HepG2 (cell line): ENCODE results near the gene NFATC2. TPM values are rescaled to one million over a fixed set of nuclear protein-coding genes. Genes with fewer than 3 reads are reported as not detected.

Experiments used
- ATAC-seq: fragments of 200-7000 bp; cut with Tn5 transposase; 3 replicates; pipeline ENCODE4 v1.9.1; 2020; ENCODE audit warnings: mild to moderate bottlenecking, moderate library complexity
- BruUV-seq: library from RNA; stranded (reverse); fragments of 400-500 nt; replicated peaks from 2 replicates; lab custom pipeline; 2021; lab: Mats Ljungman, UMichigan
- CTCF ChIA-PET: fragments of 300-600 bp; formaldehyde crosslinking; extraction: SDS; loops from one replicate; lab custom pipeline; 2021; ENCODE audit warnings: low total read pairs, inconsistent platforms, low intra/inter-chr PET ratio; lab: Yijun Ruan, JAX
- POLR2A ChIA-PET: fragments of 350-600 bp; sonication (Branson Sonifier 250); formaldehyde crosslinking; loops from one replicate; lab custom pipeline; 2020; ENCODE audit warnings: antibody characterized with exemption, inconsistent platforms; lab: Yijun Ruan, JAX
- DNase-seq: peaks from one replicate; pipeline ENCODE4 v3.0.0-alpha.2; 2015; ENCODE audit warnings: low spot score
- FAIRE-seq: peaks from 3 replicates; lab custom pipeline; 2011; peaks lifted over from hg19 to GRCh38; lab: Jason Lieb, UNC
- H2AFZ ChIP-seq: one replicate; pipeline ENCODE4 v1.6.1; 2011; ENCODE audit warnings: low read length, inconsistent platforms
- H3K27ac ChIP-seq: fragments of 300-600 bp; 3 replicates; pipeline ENCODE4 v1.8.0; 2011; ENCODE audit warnings: mixed run types, mild to moderate bottlenecking, mixed read lengths, low read length, inconsistent platforms; ENCODE audit not compliant: insufficient read depth; ENCODE audit errors: extremely low read length
- H3K27me3 ChIP-seq, 2 experiments: fragments of 200-600 bp in 1 of 2; 2 replicates in 1 of 2; 3 replicates in 1 of 2; pipeline versions ENCODE4 v1.6.0 to v1.8.0; 2011; ENCODE audit warnings: low read length in 2 of 2, mild to moderate bottlenecking in 2 of 2, moderate library complexity in 2 of 2, inconsistent platforms in 1 of 2; ENCODE audit not compliant: insufficient read depth in 2 of 2, control insufficient read depth in 1 of 2
- H3K36me3 ChIP-seq, 2 experiments: fragments of 200-600 bp in 1 of 2; replicated peaks in 1 of 2; 2 replicates in 1 of 2; 3 replicates in 1 of 2; pipeline versions ENCODE4 v1.5.1 to v1.8.0; 2011; ENCODE audit warnings: low read length in 2 of 2, inconsistent platforms in 1 of 2; ENCODE audit not compliant: insufficient read depth in 2 of 2, control insufficient read depth in 1 of 2
- H3K4me1 ChIP-seq: 2 replicates; pipeline ENCODE4 v1.5.1; 2012; ENCODE audit warnings: low read length, inconsistent platforms; ENCODE audit not compliant: insufficient read depth
- H3K4me2 ChIP-seq: 2 replicates; pipeline ENCODE4 v1.6.0; 2011; ENCODE audit warnings: low read depth, low read length, inconsistent platforms
- H3K4me3 ChIP-seq, 3 experiments: fragments of 200-600 bp in 1 of 3; sonication (generic), shearing (Covaris generic) in 1 of 3; replicated peaks in 1 of 3; 2 replicates each; pipeline ENCODE4 v1.5.1; 2011 to 2016; ENCODE audit warnings: low read length in 3 of 3, inconsistent platforms in 2 of 3, low read depth in 2 of 3, mild to moderate bottlenecking in 2 of 3, control low read depth in 1 of 3, mixed read lengths in 1 of 3; ENCODE audit not compliant: insufficient read depth in 1 of 3
- H3K79me2 ChIP-seq: one replicate; pipeline ENCODE4 v1.6.1; 2011; ENCODE audit warnings: low read length, inconsistent platforms; ENCODE audit not compliant: insufficient read depth
- H3K9ac ChIP-seq: 2 replicates; pipeline ENCODE4 v1.6.0; 2011; ENCODE audit warnings: mild to moderate bottlenecking, low read depth, low read length, inconsistent platforms; ENCODE audit not compliant: insufficient read depth
- H3K9me3 ChIP-seq: 2 replicates; pipeline ENCODE4 v1.5.1; 2012; ENCODE audit warnings: mild to moderate bottlenecking, low read length
- H4K20me1 ChIP-seq: 2 replicates; pipeline ENCODE4 v1.6.0; 2011; ENCODE audit warnings: inconsistent platforms, mild to moderate bottlenecking, low read length, moderate library complexity; ENCODE audit not compliant: insufficient read depth
- ZNF20 ChIP-seq: sonication (generic); formaldehyde crosslinking; IDR thresholded peaks from 2 replicates; pipeline ENCODE4 v1.4.0; 2020; ENCODE audit warnings: mild to moderate bottlenecking, moderate library complexity, missing genetic modification reagents
- ZNF484 ChIP-seq: sonication (generic); formaldehyde crosslinking; IDR thresholded peaks from 2 replicates; pipeline ENCODE4 v1.5.1; 2020; ENCODE audit warnings: mild to moderate bottlenecking, low read depth, missing genetic modification reagents, borderline replicate concordance
- ZNF567 ChIP-seq: sonication (generic); formaldehyde crosslinking; IDR thresholded peaks from 2 replicates; pipeline ENCODE4 v1.8.1; 2023; ENCODE audit warnings: mild to moderate bottlenecking, missing genetic modification reagents, borderline replicate concordance
- ZNF629 ChIP-seq: sonication (generic); formaldehyde crosslinking; conservative IDR thresholded peaks from 2 replicates; pipeline ENCODE4 v1.5.0; 2020; ENCODE audit warnings: missing genetic modification reagents
- WGBS: methylation state at CpG from one replicate; pipeline ENCODE4 v1.1.6; 2017; ENCODE audit warnings: low lambda C conversion rate; 5-methylcytosine and 5-hydroxymethylcytosine counted together
- in situ Hi-C: cut with HindIII; loops from 2 replicates; pipeline ENCODE4 v1.10.0; 2017; ENCODE audit warnings: low pct_unique_long_range_greater_than_20kb; ENCODE audit not compliant: extremely low pct_ligation_motif_present
- intact Hi-C: fragments of 100-400 bp; cut with micrococcal nuclease; formaldehyde crosslinking; loops from one replicate; pipeline ENCODE4 v1.10.0; 2022; ENCODE audit not compliant: unreplicated experiment
- polyA plus RNA-seq, 8 experiments: library from polyadenylated mRNA; depleted of rRNA in 3 of 8; stranded (reverse) in 7 of 8; unstranded in 1 of 8; fragments of >200 nt; fragmentation: Illumina TruSeq in 4 of 8; extraction: Trizol in 4 of 8; gene quantifications; 2 replicates each; pipeline versions ENCODE4 v1.2.1 to v1.2.3, GENCODE V29; 2011 to 2016; ENCODE audit warnings: low read depth in 4 of 8, missing spikeins in 1 of 8, mixed read lengths in 1 of 8; ENCODE audit not compliant: insufficient read depth in 1 of 8
- total RNA-seq, 5 experiments: library from RNA; depleted of rRNA; stranded (reverse); fragments of >200 nt; fragmentation: Illumina TruSeq; extraction: Trizol; gene quantifications; 2 replicates each; pipeline ENCODE4 v1.2.3, GENCODE V29; 2016; ENCODE audit warnings: low read depth in 1 of 5
- TF ChIP-seq, protein P1 (sequence below): sonication (generic); formaldehyde crosslinking; IDR thresholded peaks from 2 replicates; pipeline ENCODE4 v1.5.0; 2020; ENCODE audit warnings: mild to moderate bottlenecking, missing genetic modification reagents

NFATC2 gene
- total and polyA plus RNA-seq, 2 of the 13 experiments (the other 11 are each of a cell fraction or from before 2014, with no cell fraction given), result 1.9 to 3.3 TPM

DNA sequence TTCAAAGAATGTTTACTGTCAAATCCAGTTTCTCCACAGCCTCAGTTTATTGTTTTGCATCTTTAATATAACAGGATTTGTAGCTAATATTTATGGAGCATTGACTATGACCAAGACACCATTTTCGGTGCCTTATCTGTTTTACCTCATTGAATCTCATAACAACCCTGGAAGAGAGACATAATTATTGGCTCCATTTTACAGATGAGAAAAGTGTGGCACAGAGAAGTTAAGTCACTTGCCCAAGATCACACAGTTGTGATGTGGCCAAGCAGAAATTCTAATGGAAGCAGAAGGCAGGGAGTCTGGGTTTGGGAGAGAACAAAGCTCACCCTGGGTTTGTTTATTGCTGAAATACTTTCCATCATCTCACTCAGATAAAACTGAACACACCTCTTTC, 17.5 kb upstream of the NFATC2 start:
- Histone ChIP-seq H3K9me3 (no peaks in the 10 kb centered on the region), H3K27ac (no peak overlapping the region), H3K9ac (no peak overlapping the region), H3K79me2 (no peaks in the 10 kb centered on the region), H4K20me1 (peaks cover 11% of the 10 kb centered on the region; the same call in 1 of the 2 replicates), H3K4me1 (peaks cover 41% of the 10 kb centered on the region), H3K27me3 (peaks cover 15 to 65% of the 10 kb centered on the region in 2 experiments), H3K36me3 (no peaks in the 10 kb centered on the region), H2AFZ (no peak overlapping the region), H3K4me3 (no peak overlapping the region), H3K4me2 (no peak overlapping the region)
- intact Hi-C loops (no loop called here), in situ Hi-C loops (no loop called here)
- WGBS, result 42% methylated on average over 1 of the region's 1 CpG
- no peak for FAIRE-seq
- ATAC-seq, result no peak
- POLR2A ChIA-PET, result no interaction called here
- DNase-seq, result no peak
- TF ChIP-seq ZNF20 (CRISPR knock-in tag), result no peak
- TF ChIP-seq ZNF629 (CRISPR knock-in tag), result peak; percentile 65
- no TSS peak for BruUV-seq
- CTCF ChIA-PET, result no interaction called here

DNA sequence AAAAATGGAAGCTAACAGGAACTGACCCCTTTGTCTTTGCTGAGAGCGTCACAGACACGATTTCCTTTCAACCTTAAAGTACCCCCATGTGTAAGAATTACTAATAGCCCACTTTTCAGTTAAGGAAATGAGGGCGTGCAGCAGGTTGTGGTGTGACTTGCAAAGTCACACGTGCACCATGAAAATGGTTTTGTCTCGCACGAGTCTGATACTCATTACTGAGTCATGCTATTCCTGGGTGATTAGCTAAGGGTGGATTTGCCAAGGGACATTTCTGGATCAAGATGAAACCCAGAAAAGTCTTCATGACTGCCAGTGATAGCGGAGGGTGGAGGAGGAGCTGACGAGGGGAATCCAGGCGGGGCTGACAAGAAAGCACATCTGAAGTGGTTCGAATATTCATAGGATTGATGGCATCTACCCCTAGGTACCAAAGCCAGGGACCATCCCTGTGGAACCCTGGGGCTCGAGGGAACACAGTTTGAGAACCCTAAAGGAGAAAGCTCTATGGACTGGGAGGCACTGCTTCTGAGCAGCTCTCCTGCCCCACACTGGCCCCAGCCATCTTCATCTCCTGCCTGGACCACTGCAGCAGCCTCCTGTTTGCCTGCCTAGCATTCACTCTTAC, 12.1 kb upstream of the NFATC2 start:
- DNase-seq (no peak), ATAC-seq (no peak), FAIRE-seq (no peak)
- Histone ChIP-seq H4K20me1 (no peaks in the 10 kb centered on the region), H3K4me3 (no peak overlapping the region), H3K36me3 (no peaks in the 10 kb centered on the region), H2AFZ (no peak overlapping the region), H3K27ac (no peak overlapping the region), H3K79me2 (no peaks in the 10 kb centered on the region), H3K9ac (no peak overlapping the region), H3K9me3 (no peaks in the 10 kb centered on the region), H3K4me1 (no peaks in the 10 kb centered on the region), H3K27me3 (peaks cover 7 to 50% of the 10 kb centered on the region in 2 experiments), H3K4me2 (no peak overlapping the region)
- intact Hi-C loops, result no loop called here
- whole genome bisulfite sequencing, result 43% methylated on average over 11 of the region's 11 CpGs
- no TSS peak for BruUV-seq
- ChIA-PET POLR2A (interaction anchor here (1.6 kb wide), 1 partner anchor 8 kb away, joined by 5 read pairs; no protein-coding TSS in a partner anchor), CTCF (no interaction called here)
- TF ChIP-seq ZNF484 (CRISPR knock-in tag) (no peak), ZNF567 (CRISPR knock-in tag) (no peak)
- TF ChIP-seq, protein P1, sequence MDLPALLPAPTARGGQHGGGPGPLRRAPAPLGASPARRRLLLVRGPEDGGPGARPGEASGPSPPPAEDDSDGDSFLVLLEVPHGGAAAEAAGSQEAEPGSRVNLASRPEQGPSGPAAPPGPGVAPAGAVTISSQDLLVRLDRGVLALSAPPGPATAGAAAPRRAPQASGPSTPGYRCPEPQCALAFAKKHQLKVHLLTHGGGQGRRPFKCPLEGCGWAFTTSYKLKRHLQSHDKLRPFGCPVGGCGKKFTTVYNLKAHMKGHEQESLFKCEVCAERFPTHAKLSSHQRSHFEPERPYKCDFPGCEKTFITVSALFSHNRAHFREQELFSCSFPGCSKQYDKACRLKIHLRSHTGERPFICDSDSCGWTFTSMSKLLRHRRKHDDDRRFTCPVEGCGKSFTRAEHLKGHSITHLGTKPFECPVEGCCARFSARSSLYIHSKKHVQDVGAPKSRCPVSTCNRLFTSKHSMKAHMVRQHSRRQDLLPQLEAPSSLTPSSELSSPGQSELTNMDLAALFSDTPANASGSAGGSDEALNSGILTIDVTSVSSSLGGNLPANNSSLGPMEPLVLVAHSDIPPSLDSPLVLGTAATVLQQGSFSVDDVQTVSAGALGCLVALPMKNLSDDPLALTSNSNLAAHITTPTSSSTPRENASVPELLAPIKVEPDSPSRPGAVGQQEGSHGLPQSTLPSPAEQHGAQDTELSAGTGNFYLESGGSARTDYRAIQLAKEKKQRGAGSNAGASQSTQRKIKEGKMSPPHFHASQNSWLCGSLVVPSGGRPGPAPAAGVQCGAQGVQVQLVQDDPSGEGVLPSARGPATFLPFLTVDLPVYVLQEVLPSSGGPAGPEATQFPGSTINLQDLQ, result 0 out of 2 replicates have a peak, but pooled peaks have one; percentile 27
- in situ Hi-C loops, result no loop called here
